K562 (cell line): ENCODE results near the gene ZNF77. TPM values are rescaled to one million over a fixed set of nuclear protein-coding genes. Genes with fewer than 3 reads are reported as not detected.

ENCODE experiments used
- ADNP ChIP-seq: fragments of 200-800 bp; sonication (Bioruptor generic); IDR thresholded peaks from 2 replicates; pipeline ENCODE4 v1.6.1; 2016; ENCODE audit warnings: missing genetic modification characterization, missing compliant biosample characterization
- GABPB2 ChIP-seq: fragments of 250-450 bp; sonication (Bioruptor Pico); conservative IDR thresholded peaks from 2 replicates; pipeline ENCODE4 v1.5.1; 2021; ENCODE audit warnings: mild to moderate bottlenecking
- GTF2E2 ChIP-seq: fragments of 200-800 bp; sonication (Bioruptor generic); IDR thresholded peaks from 2 replicates; pipeline ENCODE4 v1.6.1; 2016; ENCODE audit warnings: missing genetic modification characterization, missing compliant biosample characterization
- LCOR ChIP-seq: sonication (generic); formaldehyde crosslinking; IDR thresholded peaks from 2 replicates; pipeline ENCODE4 v1.8.0; 2022; ENCODE audit warnings: mild to moderate bottlenecking, missing genetic modification reagents
- MTA3 ChIP-seq: fragments of 450-650 bp; formaldehyde crosslinking; IDR thresholded peaks from 2 replicates; pipeline ENCODE4 v1.6.1; 2017; ENCODE audit warnings: mild to moderate bottlenecking, borderline replicate concordance
- MTF1 ChIP-seq: fragments of 250-450 bp; sonication (Bioruptor Pico); IDR thresholded peaks from 2 replicates; pipeline ENCODE4 v1.9.0; 2021; ENCODE audit warnings: moderate library complexity, mild to moderate bottlenecking, inconsistent platforms, borderline replicate concordance
- NCOA6 ChIP-seq: fragments of 450-650 bp; IDR thresholded peaks from 2 replicates; pipeline ENCODE4 v1.6.1; 2017; ENCODE audit warnings: mild to moderate bottlenecking
- POLR2AphosphoS5 ChIP-seq: IDR thresholded peaks from 2 replicates; pipeline ENCODE4 v1.6.1; 2011; ENCODE audit warnings: mild to moderate bottlenecking, low read depth, low read length, moderate library complexity; ENCODE audit not compliant: control insufficient read depth, insufficient read depth
- PTTG1 ChIP-seq: fragments of 450-650 bp; IDR thresholded peaks from 2 replicates; pipeline ENCODE4 v1.6.1; 2016; ENCODE audit warnings: low read depth, mild to moderate bottlenecking, missing genetic modification characterization, missing compliant biosample characterization
- PURB ChIP-seq: sonication (generic); formaldehyde crosslinking; IDR thresholded peaks from 2 replicates; pipeline ENCODE4 v1.9.0; 2021; ENCODE audit warnings: low read depth, mild to moderate bottlenecking, missing genetic modification reagents
- RHOXF2B ChIP-seq: fragments of 250-450 bp; sonication (Bioruptor Pico); conservative IDR thresholded peaks from 2 replicates; pipeline ENCODE4 v1.5.1; 2021
- SMAD4 ChIP-seq: fragments of 250-450 bp; sonication (Bioruptor Pico); conservative IDR thresholded peaks from 2 replicates; pipeline ENCODE4 v1.8.0; 2021; ENCODE audit warnings: inconsistent platforms, mild to moderate bottlenecking, moderate library complexity
- SMARCB1 ChIP-seq: IDR thresholded peaks from 2 replicates; pipeline ENCODE4 v1.6.1; 2011; ENCODE audit warnings: improper control_type of control experiment, low read depth; ENCODE audit not compliant: insufficient read length
- SMARCC2 ChIP-seq: fragments of 450-650 bp; IDR thresholded peaks from 2 replicates; pipeline ENCODE4 v1.6.1; 2017; ENCODE audit warnings: antibody characterized with exemption, moderate library complexity, mild to moderate bottlenecking, low read depth
- SRSF1 ChIP-seq: fragments of 200-400 bp; formaldehyde crosslinking; IDR thresholded peaks from 2 replicates; pipeline ENCODE4 v1.6.1; 2017; ENCODE audit warnings: mild to moderate bottlenecking, low read depth, low read length, moderate library complexity
- TCF7L2 ChIP-seq: fragments of 150-350 bp; IDR thresholded peaks from 2 replicates; pipeline ENCODE4 v1.6.1; 2016; ENCODE audit warnings: low read depth, mild to moderate bottlenecking, low read length, moderate library complexity
- TRIM24 ChIP-seq, 2 experiments: fragments of 450-650 bp; IDR thresholded peaks; 2 replicates each; pipeline ENCODE4 v1.6.1; 2016
- ZNF134 ChIP-seq: fragments of 250-450 bp; sonication (Bioruptor Pico); conservative IDR thresholded peaks from 2 replicates; pipeline ENCODE4 v1.4.0; 2020
- ZNF232 ChIP-seq: sonication (generic); formaldehyde crosslinking; IDR thresholded peaks from 2 replicates; pipeline ENCODE4 v1.8.0; 2022; ENCODE audit warnings: mild to moderate bottlenecking, missing genetic modification reagents
- ZNF316 ChIP-seq: fragments of 450-650 bp; IDR thresholded peaks from 2 replicates; pipeline ENCODE4 v1.6.1; 2016
- ZNF41 ChIP-seq: fragments of 250-450 bp; sonication (Bioruptor Pico); conservative IDR thresholded peaks from 2 replicates; pipeline ENCODE4 v1.4.0; 2020; ENCODE audit warnings: mild to moderate bottlenecking
- ZNF764 ChIP-seq: fragments of 250-450 bp; sonication (Bioruptor Pico); IDR thresholded peaks from 2 replicates; pipeline ENCODE4 v1.4.0; 2020; ENCODE audit warnings: low read depth, mild to moderate bottlenecking, moderate library complexity
- ZNF79 ChIP-seq: fragments of 250-450 bp; sonication (Bioruptor Pico); IDR thresholded peaks from 2 replicates; pipeline ENCODE4 v1.4.0; 2020; ENCODE audit warnings: low read depth, mild to moderate bottlenecking, moderate library complexity
- polyA plus RNA-seq, 8 experiments: library from polyadenylated mRNA; depleted of rRNA in 4 of 8; stranded (reverse) in 5 of 8; unstranded in 3 of 8; fragments of >200 nt; fragmentation: Nextera tagmentation in 2 of 8; fragmentation: Illumina TruSeq in 1 of 8; extraction: Ambion mirVana in 2 of 8; extraction: Trizol in 1 of 8; gene quantifications; 2 replicates each; pipeline versions ENCODE4 v1.2.1 to v1.2.3, GENCODE V29; 2011 to 2014; ENCODE audit warnings: inconsistent platforms in 1 of 8, missing spikeins in 1 of 8
- total RNA-seq, 7 experiments: library from RNA; depleted of rRNA in 6 of 7; stranded (reverse); fragments of >200 nt in 6 of 7; fragmentation: Illumina TruSeq in 2 of 7; extraction: Trizol in 2 of 7; gene quantifications; 2 replicates each; pipeline versions ENCODE4 v1.2.1 to v1.2.3, GENCODE V29; 2011 to 2021; ENCODE audit warnings: low replicate concordance in 1 of 7
- TF ChIP-seq, protein P1 (sequence below): fragments of 450-650 bp; IDR thresholded peaks from 2 replicates; pipeline ENCODE4 v1.6.1; 2016; ENCODE audit warnings: low read depth, mild to moderate bottlenecking, moderate library complexity
- TF ChIP-seq, protein P2 (sequence below): sonication (generic); formaldehyde crosslinking; IDR thresholded peaks from 2 replicates; pipeline ENCODE4 v1.8.0; 2022; ENCODE audit warnings: mild to moderate bottlenecking, missing genetic modification reagents, borderline replicate concordance
- TF ChIP-seq, protein P3 (sequence below), 3 experiments: fragments of 200-800 bp in 1 of 3; sonication (Bioruptor generic) in 1 of 3; sonication (generic) in 1 of 3; formaldehyde crosslinking in 1 of 3; IDR thresholded peaks; 2 replicates each; pipeline versions ENCODE4 v1.6.1 to v1.8.0; 2016 to 2022; ENCODE audit warnings: mild to moderate bottlenecking in 2 of 3, missing compliant biosample characterization in 2 of 3, missing genetic modification characterization in 2 of 3, missing genetic modification reagents in 1 of 3
- TF ChIP-seq, protein P4 (sequence below), 2 experiments: fragments of 450-650 bp in 1 of 2; sonication (generic) in 1 of 2; formaldehyde crosslinking in 1 of 2; IDR thresholded peaks in 1 of 2; conservative IDR thresholded peaks in 1 of 2; 2 replicates each; pipeline versions ENCODE4 v1.6.1 to v1.8.1; 2016 to 2023; ENCODE audit warnings: mild to moderate bottlenecking in 2 of 2, moderate library complexity in 2 of 2, inconsistent platforms in 1 of 2, missing genetic modification reagents in 1 of 2

The ZNF77 gene
- total and polyA plus RNA-seq, 9 of the 15 experiments (the other 6 are each of a cell fraction or from before 2014, with no cell fraction given) = 4.3 to 14.5 (median 7.7) TPM

DNA sequence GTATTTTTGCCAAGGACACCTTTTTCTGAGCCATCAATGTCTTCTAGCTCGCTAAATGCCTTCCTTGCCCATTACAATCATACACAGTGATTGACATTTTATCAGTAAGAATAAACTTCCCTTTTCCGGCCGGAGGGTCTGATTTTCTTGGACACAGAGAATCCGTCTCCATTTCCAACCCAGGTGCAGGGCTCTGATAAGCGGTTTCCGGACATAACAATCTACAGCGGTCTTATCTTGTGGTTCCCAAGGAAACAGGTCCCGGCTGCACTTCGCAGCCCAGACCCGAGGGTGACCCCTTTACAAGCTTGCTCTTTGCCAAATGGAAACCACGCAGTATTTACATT lies 5.1 kb upstream of the ZNF77 start (continued):
- TF ChIP-seq GABPB2 (CRISPR knock-in tag) = no peak
- TF ChIP-seq ZNF232 (CRISPR knock-in tag) = no peak
- peak; percentile 87 for TF ChIP-seq SMARCB1
- no peak for TF ChIP-seq SRSF1
- TF ChIP-seq ZNF41 (CRISPR knock-in tag) = peak; percentile 21; the same call in 1 of the 2 replicates
- TF ChIP-seq ZNF134 (CRISPR knock-in tag) = no peak
- TF ChIP-seq LCOR = no peak
- TF ChIP-seq TCF7L2 = no peak
- TF ChIP-seq SMARCC2 = peak; percentile 96
- TF ChIP-seq ADNP (tag) = no peak
- no peak for TF ChIP-seq PURB (CRISPR knock-in tag)
- TF ChIP-seq NCOA6 = peak; percentile 68
- TF ChIP-seq GTF2E2 = no peak
- TF ChIP-seq, protein P1, sequence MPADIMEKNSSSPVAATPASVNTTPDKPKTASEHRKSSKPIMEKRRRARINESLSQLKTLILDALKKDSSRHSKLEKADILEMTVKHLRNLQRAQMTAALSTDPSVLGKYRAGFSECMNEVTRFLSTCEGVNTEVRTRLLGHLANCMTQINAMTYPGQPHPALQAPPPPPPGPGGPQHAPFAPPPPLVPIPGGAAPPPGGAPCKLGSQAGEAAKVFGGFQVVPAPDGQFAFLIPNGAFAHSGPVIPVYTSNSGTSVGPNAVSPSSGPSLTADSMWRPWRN = peak; percentile 93
- TF ChIP-seq ZNF316 = no peak
- TF ChIP-seq MTF1 (CRISPR knock-in tag) = no peak
- peak; percentile 95 for TF ChIP-seq POLR2AphosphoS5
- TF ChIP-seq, protein P2, sequence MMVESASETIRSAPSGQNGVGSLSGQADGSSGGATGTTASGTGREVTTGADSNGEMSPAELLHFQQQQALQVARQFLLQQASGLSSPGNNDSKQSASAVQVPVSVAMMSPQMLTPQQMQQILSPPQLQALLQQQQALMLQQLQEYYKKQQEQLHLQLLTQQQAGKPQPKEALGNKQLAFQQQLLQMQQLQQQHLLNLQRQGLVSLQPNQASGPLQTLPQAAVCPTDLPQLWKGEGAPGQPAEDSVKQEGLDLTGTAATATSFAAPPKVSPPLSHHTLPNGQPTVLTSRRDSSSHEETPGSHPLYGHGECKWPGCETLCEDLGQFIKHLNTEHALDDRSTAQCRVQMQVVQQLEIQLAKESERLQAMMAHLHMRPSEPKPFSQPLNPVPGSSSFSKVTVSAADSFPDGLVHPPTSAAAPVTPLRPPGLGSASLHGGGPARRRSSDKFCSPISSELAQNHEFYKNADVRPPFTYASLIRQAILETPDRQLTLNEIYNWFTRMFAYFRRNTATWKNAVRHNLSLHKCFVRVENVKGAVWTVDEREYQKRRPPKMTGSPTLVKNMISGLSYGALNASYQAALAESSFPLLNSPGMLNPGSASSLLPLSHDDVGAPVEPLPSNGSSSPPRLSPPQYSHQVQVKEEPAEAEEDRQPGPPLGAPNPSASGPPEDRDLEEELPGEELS (CRISPR knock-in tag) = no peak
- TF ChIP-seq, protein P3, sequence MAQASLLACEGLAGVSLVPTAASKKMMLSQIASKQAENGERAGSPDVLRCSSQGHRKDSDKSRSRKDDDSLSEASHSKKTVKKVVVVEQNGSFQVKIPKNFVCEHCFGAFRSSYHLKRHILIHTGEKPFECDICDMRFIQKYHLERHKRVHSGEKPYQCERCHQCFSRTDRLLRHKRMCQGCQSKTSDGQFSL (CRISPR knock-in tag; IDR thresholded peaks at IDR 0.05) = no peak
- TF ChIP-seq, protein P3 (tag; IDR thresholded peaks at IDR 0.05) = no peak
- no peak for TF ChIP-seq ZNF79 (CRISPR knock-in tag)
- TF ChIP-seq SMAD4 = peak; percentile 99
- TF ChIP-seq, protein P4, sequence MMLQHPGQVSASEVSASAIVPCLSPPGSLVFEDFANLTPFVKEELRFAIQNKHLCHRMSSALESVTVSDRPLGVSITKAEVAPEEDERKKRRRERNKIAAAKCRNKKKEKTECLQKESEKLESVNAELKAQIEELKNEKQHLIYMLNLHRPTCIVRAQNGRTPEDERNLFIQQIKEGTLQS (IDR thresholded peaks at IDR 0.05) = peak; percentile 62; the same call in 1 of the 2 replicates
- TF ChIP-seq, protein P4 (CRISPR knock-in tag; conservative IDR thresholded peaks at IDR 0.05) = no peak
- TF ChIP-seq RHOXF2B (CRISPR knock-in tag) = no peak
- TF ChIP-seq ZNF764 (CRISPR knock-in tag) = no peak
- TF ChIP-seq MTA3 = peak; percentile 83
- peak; percentile 85 to 91 for TF ChIP-seq TRIM24 (IDR thresholded peaks at IDR 0.05)
- TF ChIP-seq PTTG1 (tag) = no peak
